Motor neuron (in vitro differentiated cells): ENCODE results near the gene CYB561A3. TPM values are rescaled to one million over a fixed set of nuclear protein-coding genes. Genes with fewer than 3 reads are reported as not detected.
"Not testable (repeated sequence)": the region's sequence is repeated elsewhere in the genome, so short reads cannot be mapped to it uniquely, and the experiment has no call there.

ENCODE experiments used
- ATAC-seq, 8 experiments: fragments of 200-7000 bp; cut with Tn5 transposase; replicated peaks in 6 of 8; 2 replicates each; pipeline ENCODE4 v1.8.0; 2021; ENCODE audit warnings: mild to moderate bottlenecking in 8 of 8, moderate library complexity in 8 of 8
- H3K27ac ChIP-seq, 2 donors: fragments of 250-450 bp; sonication (Bioruptor Pico); 2 replicates each; pipeline ENCODE4 v1.9.0; 2021; ENCODE audit warnings: antibody characterized with exemption in 2 of 2, mild to moderate bottlenecking in 2 of 2, moderate library complexity in 1 of 2
- H3K4me1 ChIP-seq, 2 donors: fragments of 250-450 bp; sonication (Bioruptor Pico); replicated peaks in 1 of 2; 2 replicates each; pipeline ENCODE4 v1.6.1; 2021; ENCODE audit warnings: antibody characterized with exemption in 2 of 2, mild to moderate bottlenecking in 2 of 2, moderate library complexity in 1 of 2
- H3K4me3 ChIP-seq, 5 donors: fragments of 250-450 bp; sonication (Bioruptor Pico); 2 replicates each; pipeline ENCODE4 v1.9.0; 2021; ENCODE audit warnings: antibody characterized with exemption in 5 of 5, mild to moderate bottlenecking in 5 of 5, moderate library complexity in 4 of 5
- WGBS, 10 experiments: fragments of 450-650 bp; shearing (Covaris generic); methylation state at CpG; one replicate each; pipeline ENCODE4 v1.0.0; 2022; 5-methylcytosine and 5-hydroxymethylcytosine counted together
- in situ Hi-C, 9 experiments: fragments of 400-800 bp; cut with MboI; loops; one replicate each; pipeline ENCODE4 v1.15.0; 2021; ENCODE audit warnings: low sequenced_read_pairs in 9 of 9, low pct_unique_long_range_greater_than_20kb in 2 of 9; ENCODE audit not compliant: unreplicated experiment in 9 of 9
- total RNA-seq, 8 experiments: library from RNA; unstranded; fragments of 300-600 nt; gene quantifications; 2 replicates each; pipeline versions ENCODE4 v1.2.3 to v1.2.4, GENCODE V29; 2022

The CYB561A3 gene
- total RNA-seq, 8 experiments from 2014 or later, result 8.0 to 56.3 (median 16.8) TPM

GRCh38 chr11:61383859-61384258 is 22.2 kb upstream of the CYB561A3 start:
- in situ Hi-C loops, result loop anchor here in 1 of 9 experiments (10.0 kb wide), 1 partner anchor 49 kb away; the partner anchor contains the start of genes DDB1 and TKFC
- not testable (repeated sequence) for H3K27ac ChIP-seq, H3K4me1 ChIP-seq, ATAC-seq, H3K4me3 ChIP-seq
- WGBS, 10 experiments, result 83 to 100% (median 95%) methylated on average over 1 to 5 of the region's 5 CpGs; no CpG with 5 or more reads in 3 of the 10 experiments

DNA sequence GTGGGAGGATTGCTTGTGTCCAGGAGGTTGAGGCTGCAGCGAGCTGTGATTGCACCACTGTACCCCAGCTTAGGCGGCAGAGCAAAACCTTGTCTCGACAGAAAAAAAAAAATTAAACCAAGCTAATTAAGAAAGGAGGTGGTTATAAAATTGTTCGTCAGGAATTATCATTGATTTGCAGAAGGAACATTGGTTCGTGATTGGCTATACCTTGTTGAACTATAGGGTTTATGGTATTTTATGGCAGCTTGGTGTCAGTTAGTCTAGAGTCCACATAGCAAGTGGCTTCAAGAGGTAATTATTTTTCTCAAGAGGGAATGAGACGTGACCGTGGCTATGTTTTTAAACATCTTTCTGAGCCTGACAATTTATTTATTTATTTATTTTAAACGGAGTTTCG is 19.2 kb upstream of the CYB561A3 start:
- Histone ChIP-seq H3K27ac (no peak overlapping the region), H3K4me3 (no peak overlapping the region), H3K4me1 (no peaks in the 10 kb centered on the region)
- ATAC-seq, result no peak
- WGBS, 10 experiments, result 81 to 100% (median 94%) methylated on average over 2 to 7 of the region's 9 CpGs; no CpG with 5 or more reads in 1 of the 10 experiments
- in situ Hi-C loops, result loop anchor here in 1 of 9 experiments (10.0 kb wide), 1 partner anchor 46 kb away; the partner anchor contains the start of genes DDB1 and TKFC

- Histone ChIP-seq H3K4me3 (no peak overlapping the region), H3K27ac (no peak overlapping the region), H3K4me1 (no peaks in the 10 kb centered on the region)
- WGBS, 10 experiments, result 20 to 100% (median 88%) methylated on average over 1 to 5 of the region's 5 CpGs; no CpG with 5 or more reads in 2 of the 10 experiments
- in situ Hi-C loops, result no loop called here
- peak in 3 of 8 experiments; percentile 37 to 88 (median 78) for ATAC-seq
Measured at GRCh38 chr11:61378713-61379313, 17.1 kb upstream of the CYB561A3 start.

GRCh38 chr11:61377461-61378160 is 15.9 kb upstream of the CYB561A3 start:
- 64 to 100% (median 96%) methylated on average over 1 to 5 of the region's 6 CpGs; no CpG with 5 or more reads in 1 of the 10 experiments for WGBS, 10 experiments
- no peak overlapping the region for H3K4me3 ChIP-seq
- ATAC-seq, result no peak
- no peaks in the 10 kb centered on the region for H3K4me1 ChIP-seq
- in situ Hi-C loops, result no loop called here
- no peak overlapping the region for H3K27ac ChIP-seq

GRCh38 chr11:61375761-61376108 is 14.1 kb upstream of the CYB561A3 start:
- Histone ChIP-seq H3K4me3 (no peak overlapping the region), H3K4me1 (no peaks in the 10 kb centered on the region), H3K27ac (no peak overlapping the region)
- WGBS, 10 experiments, result 94 to 100% (median 96%) methylated on average over 2 to 5 of the region's 6 CpGs; no CpG with 5 or more reads in 1 of the 10 experiments
- ATAC-seq, result peak in 1 of 8 experiments; percentile 10
- in situ Hi-C loops, result no loop called here

DNA sequence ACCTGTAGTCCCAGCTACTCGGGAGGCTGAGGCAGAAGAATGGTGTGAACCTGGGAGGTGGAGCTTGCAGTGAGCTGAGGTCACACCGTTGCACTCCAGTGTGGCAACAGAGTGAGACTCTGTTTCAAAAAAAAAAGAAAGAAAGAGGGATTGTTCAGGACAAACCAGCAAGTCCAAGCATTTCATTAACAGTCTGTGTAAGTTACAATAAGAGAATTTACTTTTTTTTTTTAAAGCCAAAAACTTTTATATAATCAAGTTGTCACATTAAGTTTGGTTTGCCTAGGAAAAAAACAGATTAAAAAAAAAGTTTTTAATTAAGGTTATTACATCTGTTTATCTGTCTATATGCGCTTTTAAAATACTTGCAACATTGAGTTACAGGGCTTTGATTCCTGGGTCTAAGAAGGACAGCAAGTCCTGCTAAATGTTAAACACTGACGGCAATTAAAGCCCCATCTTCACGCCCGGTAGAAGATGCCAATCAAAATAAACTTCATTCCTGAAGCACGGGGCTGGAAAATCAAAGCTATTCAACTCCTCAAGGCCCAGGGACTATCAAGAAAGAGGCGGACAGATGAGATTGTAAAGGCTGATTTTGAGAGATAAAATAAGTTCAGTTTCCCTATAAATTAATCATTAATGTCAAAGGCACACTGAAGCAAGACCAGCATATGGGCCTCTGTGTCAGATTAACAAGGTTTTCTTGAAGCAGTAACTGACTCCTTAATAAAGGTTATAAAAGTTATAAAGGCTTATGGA is 11.2 kb upstream of the CYB561A3 start:
- in situ Hi-C loops, result no loop called here
- no peak overlapping the region for H3K4me3 ChIP-seq
- no peak overlapping the region for H3K27ac ChIP-seq
- no peaks in the 10 kb centered on the region for H3K4me1 ChIP-seq
- WGBS, 10 experiments, result 81 to 100% (median 94%) methylated on average over 4 to 8 of the region's 8 CpGs
- ATAC-seq, result no peak

GRCh38 chr11:61370349-61371005 is 8.8 kb upstream of the CYB561A3 start:
- 60 to 100% (median 97%) methylated on average over 1 to 6 of the region's 8 CpGs; no CpG with 5 or more reads in 2 of the 10 experiments for WGBS, 10 experiments
- ATAC-seq, result peak in 3 of 8 experiments; percentile 18 to 37 (median 24)
- H3K4me3 ChIP-seq, result no peak overlapping the region
- H3K4me1 ChIP-seq, result no peaks in the 10 kb centered on the region
- in situ Hi-C loops, result no loop called here
- no peak overlapping the region for H3K27ac ChIP-seq

DNA sequence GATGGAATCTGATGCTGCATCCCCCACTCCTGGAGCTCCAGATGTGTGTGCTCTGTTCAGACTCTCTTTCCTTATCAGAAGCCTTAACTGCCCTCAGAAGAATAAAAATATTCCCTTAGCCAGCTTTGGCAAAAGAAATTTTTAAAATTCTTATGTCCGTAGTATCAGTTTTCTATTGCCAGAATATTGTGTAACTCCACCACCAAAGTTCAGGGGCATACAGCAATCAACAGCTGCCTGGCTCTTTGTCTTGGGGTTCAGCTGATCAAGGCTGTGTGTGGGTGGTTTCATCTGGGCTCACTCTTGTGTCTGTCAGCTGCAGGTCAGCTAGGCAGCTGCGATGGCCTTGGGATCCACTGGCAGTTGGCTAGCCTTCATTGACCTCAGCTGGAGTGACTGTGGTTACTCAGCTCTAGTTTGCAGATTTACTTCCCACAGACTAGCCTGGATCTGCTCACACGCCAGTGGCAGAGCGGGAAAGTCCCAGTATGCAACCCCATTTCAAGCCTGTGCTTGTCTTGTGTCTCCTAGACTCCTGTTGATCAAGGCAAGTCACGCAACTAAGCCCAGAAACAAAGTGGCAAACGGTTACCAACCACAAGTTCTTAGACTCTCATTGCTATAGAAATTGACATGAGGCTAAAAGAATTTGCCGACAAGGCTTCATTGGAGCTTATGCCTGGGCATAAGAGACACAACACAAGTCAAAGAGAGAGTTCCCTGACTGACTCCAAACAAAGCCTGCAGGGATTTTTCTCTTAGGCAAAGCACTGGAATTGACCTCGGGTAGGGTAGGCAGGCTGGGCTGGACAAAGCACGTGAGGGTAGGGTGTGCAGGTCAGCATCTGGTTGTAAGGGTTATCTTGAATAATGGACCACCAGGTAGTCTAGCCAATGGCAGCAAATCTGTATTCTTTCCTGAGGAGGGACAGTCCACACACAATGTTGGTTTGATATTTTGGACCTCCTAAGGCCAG is 8.0 kb upstream of the CYB561A3 start:
- peak in 3 of 8 experiments; percentile 80 to 94 (median 83) for ATAC-seq
- in situ Hi-C loops, result no loop called here
- H3K27ac ChIP-seq, result peak overlapping the region in 1 of 2 donors; percentile 41
- no peaks in the 10 kb centered on the region for H3K4me1 ChIP-seq
- WGBS, 10 experiments, result 61 to 100% (median 87%) methylated on average over 1 to 6 of the region's 9 CpGs; no CpG with 5 or more reads in 1 of the 10 experiments
- H3K4me3 ChIP-seq, result no peak overlapping the region

- in situ Hi-C loops, result no loop called here
Measured at GRCh38 chr11:61368646-61369045, 7.0 kb upstream of the CYB561A3 start.

DNA sequence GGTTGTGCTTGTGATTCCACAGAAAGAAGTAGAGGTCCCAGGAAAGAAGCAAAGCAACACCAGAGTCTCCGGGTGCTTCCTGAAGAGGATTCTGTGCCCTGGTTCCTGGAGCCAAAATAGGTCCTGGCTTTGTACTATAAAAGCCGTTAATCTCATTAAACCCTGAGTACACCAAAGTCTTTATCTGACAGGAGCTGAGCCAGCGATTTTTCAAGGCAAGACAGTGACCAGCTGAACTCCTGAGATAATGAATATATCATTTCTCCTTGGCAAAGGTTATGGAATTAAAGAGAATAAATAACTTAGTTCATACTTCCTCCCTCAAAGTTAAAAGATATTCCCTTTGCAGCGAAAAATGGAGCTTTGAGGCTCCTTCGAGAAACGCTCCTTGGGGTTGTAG is 5.7 kb upstream of the CYB561A3 start:
- H3K4me1 ChIP-seq, result peaks cover 2 to 7% of the 10 kb centered on the region in 2 donors

More at GRCh38 chr11:61368646-61369045, 7.0 kb upstream of the CYB561A3 start:
- Histone ChIP-seq H3K4me1 (peaks cover 0 to under 1% of the 10 kb centered on the region in 2 donors), H3K4me3 (no peak overlapping the region), H3K27ac (no peak overlapping the region)
- WGBS, 10 experiments, result 87 to 100% (median 100%) methylated on average over 1 to 5 of the region's 7 CpGs; no CpG with 5 or more reads in 2 of the 10 experiments
- ATAC-seq, result no peak

DNA sequence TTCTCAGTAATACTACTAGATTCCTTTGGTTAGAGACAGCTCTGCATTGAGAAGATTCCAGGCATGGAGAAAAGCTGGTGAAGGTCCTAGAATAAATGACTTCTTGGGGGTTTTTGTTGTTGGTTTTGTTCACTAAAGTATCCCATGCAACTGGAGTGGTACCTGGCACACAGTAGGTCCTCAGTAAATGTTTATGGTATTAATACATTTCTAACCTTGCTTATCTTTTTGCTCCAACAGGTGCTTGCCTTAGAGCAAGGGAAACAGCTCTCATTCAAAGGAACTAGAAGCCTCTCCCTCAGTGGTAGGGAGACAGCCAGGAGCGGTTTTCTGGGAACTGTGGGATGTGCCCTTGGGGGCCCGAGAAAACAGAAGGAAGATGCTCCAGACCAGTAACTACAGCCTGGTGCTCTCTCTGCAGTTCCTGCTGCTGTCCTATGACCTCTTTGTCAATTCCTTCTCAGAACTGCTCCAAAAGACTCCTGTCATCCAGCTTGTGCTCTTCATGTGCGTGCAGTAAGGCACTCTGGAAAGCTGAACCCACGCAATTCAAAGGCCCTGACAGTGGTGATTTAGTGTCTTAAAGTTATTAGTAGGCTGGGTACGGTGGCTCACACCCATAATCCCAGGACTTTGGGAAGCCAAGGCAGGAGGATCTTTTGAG is 2.5 kb upstream of the CYB561A3 start:
- H3K4me1 ChIP-seq, result peaks cover 14 to 18% of the 10 kb centered on the region in 2 donors
- H3K4me3 ChIP-seq, result no peak overlapping the region
- WGBS, 10 experiments, result 50 to 100% (median 96%) methylated on average over 1 to 5 of the region's 5 CpGs; no CpG with 5 or more reads in 3 of the 10 experiments
- no peak for ATAC-seq
- H3K27ac ChIP-seq, result no peak overlapping the region
- in situ Hi-C loops, result no loop called here

More for the DNA sequence above, 5.7 kb upstream of the CYB561A3 start:
- 83 to 100% (median 93%) methylated on average over 1 to 6 of the region's 6 CpGs for WGBS, 10 experiments
- in situ Hi-C loops, result no loop called here
- H3K27ac ChIP-seq, result no peak overlapping the region
- ATAC-seq, result no peak
- no peak overlapping the region for H3K4me3 ChIP-seq
